Erythroblast (primary cell): ENCODE data around the gene NPTXR.

Source experiments
- DNase-seq, 2 experiments: peaks; one replicate each; lab custom pipeline; 2025; lab: John Stamatoyannopoulos, UW
- GATA1 ChIP-seq: IDR thresholded peaks from 2 replicates; pipeline ENCODE4 v1.6.1; 2011; ENCODE audit warnings: low read depth, mild to moderate bottlenecking, control low read depth, low read length, moderate library complexity
- POLR2A ChIP-seq: IDR thresholded peaks from 2 replicates; pipeline ENCODE4 v1.6.1; 2011; ENCODE audit warnings: mild to moderate bottlenecking, low read length

The NPTXR gene

GRCh38 chr22:38843657-38844314, at the start of gene NPTXR:
Gene NPTXR (minus strand): TSS chr22:38844028.
- peak; percentile 30 to 40 for DNase-seq
- no peak for TF ChIP-seq POLR2A
- TF ChIP-seq GATA1, result no peak

DNA sequence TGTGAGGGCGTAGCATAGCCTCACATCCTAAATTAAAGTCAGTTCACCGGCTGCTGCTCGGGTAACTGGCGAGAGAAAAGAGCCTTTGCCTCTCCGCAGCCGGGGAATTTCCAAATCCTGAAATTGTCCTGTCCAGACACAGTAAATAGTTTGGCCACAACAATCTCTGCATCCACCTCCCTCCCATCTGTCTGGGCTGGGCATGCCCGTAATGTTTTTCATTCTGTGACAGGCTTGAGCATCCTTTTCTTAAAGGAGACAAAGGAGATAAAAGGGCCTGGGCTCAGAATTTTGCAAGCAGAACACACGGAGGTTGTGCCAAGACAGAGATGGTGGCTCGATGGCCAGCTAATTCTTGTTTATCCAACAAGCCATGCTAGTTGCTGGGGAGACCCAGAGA, 47.4 kb upstream of the NPTXR start:
- no peak for DNase-seq
- TF ChIP-seq POLR2A, result no peak

GRCh38 chr22:38890377-38890776, 46.5 kb upstream of the NPTXR start:
- DNase-seq, result no peak

GRCh38 chr22:38886333-38886732, 42.5 kb upstream of the NPTXR start:
- DNase-seq, result no peak
- TF ChIP-seq GATA1, result no peak
- no peak for TF ChIP-seq POLR2A

More at GRCh38 chr22:38890377-38890776, 46.5 kb upstream of the NPTXR start:
- TF ChIP-seq GATA1 (no peak), POLR2A (no peak)

DNA sequence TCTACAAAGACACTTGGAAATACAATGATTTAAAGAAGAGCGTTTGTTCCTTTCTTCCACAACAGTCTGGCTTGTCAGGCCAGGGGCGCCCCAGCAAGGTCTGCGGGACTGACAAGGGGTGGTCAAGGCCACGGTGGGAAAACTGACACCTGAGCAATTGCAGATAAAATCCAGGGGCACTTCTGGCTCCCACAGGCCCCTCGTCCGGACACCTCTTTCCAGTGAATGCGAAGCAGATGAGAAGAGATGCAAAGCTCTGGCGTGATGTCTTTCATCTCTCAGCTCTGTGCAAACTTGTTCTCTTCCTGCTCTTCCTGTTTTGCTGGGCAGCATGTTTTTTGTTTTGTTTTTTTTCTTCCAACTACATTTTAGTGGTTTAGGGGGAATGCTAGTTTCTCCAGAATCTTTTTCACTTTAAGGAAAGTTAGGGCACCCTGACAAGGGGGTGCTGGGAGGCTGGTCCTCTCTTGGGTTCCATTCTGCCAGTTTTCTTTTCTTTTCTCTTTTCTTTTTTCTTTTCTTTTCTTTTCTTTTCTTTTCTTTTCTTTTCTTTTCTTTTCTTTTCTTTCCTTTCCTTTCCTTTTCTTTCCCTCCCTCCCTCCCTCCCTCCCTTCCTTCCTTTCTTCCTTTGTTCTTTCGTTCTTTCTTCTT, 39.3 kb upstream of the NPTXR start:
- no peak for TF ChIP-seq GATA1
- TF ChIP-seq POLR2A, result no peak
- no peak for DNase-seq

GRCh38 chr22:38881997-38882879, 38.4 kb upstream of the NPTXR start:
- TF ChIP-seq POLR2A, result no peak
- TF ChIP-seq GATA1, result no peak
- DNase-seq, result no peak

GRCh38 chr22:38881464-38881871, 37.6 kb upstream of the NPTXR start:
- no peak for DNase-seq
- TF ChIP-seq GATA1 (no peak), POLR2A (no peak)

DNA sequence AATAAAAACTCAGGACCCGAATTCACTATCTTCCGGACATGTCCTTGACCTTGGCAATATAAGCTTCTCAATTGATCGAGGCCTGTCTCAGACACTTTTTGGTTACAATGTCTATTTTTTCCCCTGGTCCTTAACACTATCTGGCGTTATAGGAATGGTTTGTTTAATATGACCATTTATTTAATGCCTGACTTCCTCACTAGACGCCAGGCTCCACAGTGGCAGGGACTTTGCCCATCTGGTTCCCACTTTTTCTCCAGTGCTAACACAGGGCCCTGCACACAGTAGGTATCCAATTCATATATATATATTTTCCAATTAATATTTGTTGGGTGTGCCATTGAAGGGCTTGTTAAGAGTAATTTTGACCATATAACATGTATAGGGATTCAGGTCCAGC, 36.1 kb upstream of the NPTXR start:
- DNase-seq, result no peak
- TF ChIP-seq GATA1 (no peak), POLR2A (no peak)

DNA sequence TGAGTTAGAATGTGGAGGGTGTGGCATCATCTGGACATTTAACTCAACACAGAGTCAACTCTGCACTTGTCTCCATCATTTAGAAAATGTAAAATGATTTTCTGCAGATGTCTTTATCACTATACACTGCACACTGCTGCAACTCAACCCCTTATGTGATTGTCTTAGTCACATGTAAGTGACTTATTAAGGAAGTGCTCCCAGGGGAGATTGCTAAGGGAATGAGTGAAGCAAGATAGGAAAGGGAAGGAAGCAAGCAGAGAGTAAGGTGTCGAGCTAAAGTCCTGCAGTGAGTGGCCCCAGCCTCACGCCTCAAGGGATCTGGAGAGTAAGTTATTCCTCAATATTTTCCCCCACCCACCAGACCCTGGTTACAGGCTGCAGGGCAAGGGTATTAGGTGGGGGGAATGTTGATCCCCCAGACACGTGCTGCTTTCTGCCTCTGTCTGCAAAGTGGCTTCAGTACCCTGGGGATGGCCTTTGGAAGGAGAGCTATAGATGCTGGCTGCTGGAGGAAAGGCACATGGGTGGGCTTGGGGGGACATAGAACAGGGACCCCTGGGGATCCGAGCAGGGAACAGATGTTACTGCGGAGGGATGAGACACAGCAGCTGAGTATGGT, 35.4 kb upstream of the NPTXR start:
- TF ChIP-seq POLR2A (no peak), GATA1 (no peak)
- DNase-seq, result no peak

DNA sequence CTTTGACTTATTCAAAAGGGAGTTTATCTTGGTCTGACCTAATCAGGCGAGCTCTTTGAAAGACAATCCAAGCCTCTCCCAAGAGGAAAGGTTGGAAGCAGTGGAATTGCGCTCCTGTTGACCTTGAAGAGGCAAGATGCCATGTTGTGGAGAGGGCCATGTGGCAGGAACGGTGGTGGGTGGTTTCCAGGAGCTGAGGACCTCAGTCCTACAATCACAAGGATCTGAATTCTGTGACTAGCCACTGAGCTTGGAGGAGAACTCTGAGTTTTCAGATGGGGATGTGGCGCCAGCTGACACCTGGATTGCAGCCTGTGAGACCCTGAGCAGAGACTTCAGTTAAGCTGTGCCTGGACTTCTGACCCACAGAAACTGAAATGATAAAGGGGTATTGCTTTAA, 34.2 kb upstream of the NPTXR start:
- TF ChIP-seq POLR2A (no peak), GATA1 (no peak)
- DNase-seq, result no peak

DNA sequence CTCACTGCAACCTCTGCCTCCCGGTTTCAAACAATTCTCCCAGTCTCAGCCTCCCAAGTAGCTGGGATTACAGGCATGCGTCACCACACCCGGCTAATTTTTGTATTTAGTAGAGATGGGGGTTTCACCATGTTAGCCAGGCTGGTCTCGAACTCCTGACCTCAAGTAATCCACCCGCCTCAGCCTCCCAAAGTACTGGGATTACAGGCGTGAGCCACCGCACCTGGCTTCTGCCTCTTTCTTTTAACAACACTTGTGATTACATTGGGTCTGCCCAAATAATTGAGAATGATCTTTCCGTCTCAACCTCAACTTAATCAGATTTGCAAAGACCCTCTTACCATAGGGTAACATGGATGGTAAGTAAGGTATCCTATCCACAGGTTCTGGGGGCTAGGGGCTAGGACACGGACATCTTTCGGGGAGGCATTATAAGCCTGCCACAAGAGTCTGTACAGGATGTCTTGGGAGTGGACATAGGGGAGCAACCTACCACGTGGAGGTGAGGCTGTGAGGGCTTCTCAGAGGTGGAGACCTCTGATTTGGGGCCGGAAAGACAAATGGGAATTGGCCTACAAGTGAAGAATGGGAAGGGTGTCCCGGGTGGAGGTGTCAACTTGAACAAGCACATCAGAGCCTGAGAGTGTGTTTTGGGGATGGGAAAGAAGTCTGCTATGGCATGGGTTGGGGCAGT, 30.8 kb upstream of the NPTXR start:
- no peak for DNase-seq
- TF ChIP-seq POLR2A (no peak), GATA1 (no peak)

DNA sequence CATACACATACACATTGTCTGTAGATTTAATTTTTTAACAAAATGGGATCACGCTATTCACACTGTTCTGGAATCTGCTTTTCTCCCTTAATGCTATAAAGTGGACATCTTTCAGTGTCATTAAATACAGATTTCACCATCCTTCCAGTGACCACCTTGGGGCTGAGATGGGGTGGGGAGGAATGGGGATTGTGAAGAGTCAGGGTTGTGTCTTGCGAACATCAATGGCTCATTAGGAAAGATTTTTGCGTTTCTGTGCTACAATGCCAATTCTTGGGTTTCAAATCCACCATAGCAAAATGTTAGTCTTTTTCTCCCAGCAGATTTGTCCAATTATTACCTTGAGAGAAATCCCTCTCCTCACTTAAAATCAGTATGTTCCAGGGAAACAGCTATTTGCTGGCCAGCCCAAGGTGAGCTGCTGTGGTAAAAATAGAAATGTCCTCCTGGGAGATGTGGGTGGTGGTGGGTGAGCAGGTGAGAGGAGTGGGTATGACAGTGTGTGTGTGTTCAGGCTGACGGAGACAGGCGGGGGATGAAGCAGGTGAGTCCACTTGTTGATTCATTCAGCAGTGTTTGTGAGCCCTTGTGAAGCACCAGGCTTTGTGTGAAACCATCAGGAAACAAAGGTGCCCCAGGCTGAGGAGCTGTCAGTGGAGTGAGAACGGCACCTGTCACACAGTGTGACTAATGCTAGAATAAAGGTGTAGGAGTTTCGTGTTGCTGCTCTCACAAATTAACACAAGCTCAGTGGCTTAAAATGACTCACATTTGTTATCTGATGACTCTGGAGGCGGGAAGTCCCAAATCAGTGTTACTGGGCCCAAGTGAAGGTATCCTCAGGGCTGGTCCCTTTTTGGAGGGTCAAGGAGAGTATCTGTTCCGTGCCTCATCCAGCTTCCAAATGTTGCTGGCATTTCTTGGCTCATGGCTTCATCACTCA, 29.9 kb upstream of the NPTXR start:
- no peak for TF ChIP-seq GATA1
- no peak for TF ChIP-seq POLR2A
- peak in 1 of 2 experiments; percentile 46 for DNase-seq
